ENCODE data around the gene LIMS1.
"Not testable (repeated sequence)": the region's sequence is repeated elsewhere in the genome, so short reads cannot be mapped to it uniquely, and the experiment has no call there.

Gene LIMS1

GRCh38 chr2:108670282-108670681 lies 136.0 kb downstream of the LIMS1 start:
- DNase-seq = not testable (repeated sequence)

GRCh38 chr2:108672200-108672805 lies 138.0 kb downstream of the LIMS1 start:
- DNase-seq = not testable (repeated sequence)

- DNase-seq = not testable (repeated sequence)
Measured at GRCh38 chr2:108676522-108676921, 142.3 kb downstream of the LIMS1 start.

GRCh38 chr2:108677239-108677744 lies 143.0 kb downstream of the LIMS1 start:
- DNase-seq = not testable (repeated sequence)

GRCh38 chr2:108678198-108678651 lies 144.0 kb downstream of the LIMS1 start:
- DNase-seq = not testable (repeated sequence)

GRCh38 chr2:108680805-108681204 lies 146.5 kb downstream of the LIMS1 start:
- DNase-seq = not testable (repeated sequence)

- DNase-seq = not testable (repeated sequence)
Measured at GRCh38 chr2:108688818-108689756, 154.8 kb downstream of the LIMS1 start.

GRCh38 chr2:108690001-108690400 lies 155.7 kb downstream of the LIMS1 start:
- not testable (repeated sequence) for DNase-seq

GRCh38 chr2:108691447-108691846 lies 157.2 kb downstream of the LIMS1 start:
- DNase-seq = no peak

GRCh38 chr2:108701208-108701607 lies 166.9 kb downstream of the LIMS1 start:
- no peak for DNase-seq

GRCh38 chr2:108701806-108702205 lies 167.5 kb downstream of the LIMS1 start:
- no peak for DNase-seq

- no peak for DNase-seq
Measured at GRCh38 chr2:108704871-108705270, 170.6 kb downstream of the LIMS1 start.

GRCh38 chr2:108707300-108707699 lies 173.0 kb downstream of the LIMS1 start:
- DNase-seq = no peak

GRCh38 chr2:108716971-108717370 lies 182.7 kb downstream of the LIMS1 start:
- not testable (repeated sequence) for DNase-seq

- DNase-seq = peak; percentile 98
Measured at GRCh38 chr2:108719149-108720044, 185.1 kb downstream of the LIMS1 start, which contains the start of gene RANBP2. RANBP2 (plus strand) TSS chr2:108719482; CDS start chr2:108719607, 125 bp downstream.

GRCh38 chr2:108726048-108726447 lies 191.8 kb downstream of the LIMS1 start:
- DNase-seq = not testable (repeated sequence)

GRCh38 chr2:108734656-108735055 lies 200.4 kb downstream of the LIMS1 start:
- DNase-seq = not testable (repeated sequence)

Measured in islet precursor cell (in vitro differentiated cells).